Cardiac fibroblast (primary cell): Measurements from ENCODE around the gene CHST15.

Source experiments
- DNase-seq, 2 donors: peaks; one replicate each; pipeline versions ENCODE4 v3.0.0 to v3.0.0-alpha.2; 2010; ENCODE audit warnings: low read depth in 2 of 2
- H3K4me3 ChIP-seq, 2 donors: replicated peaks in 1 of 2; 1 replicate in 1 of 2; 2 replicates in 1 of 2; pipeline ENCODE4 v1.5.1; 2011; ENCODE audit warnings: low read depth in 2 of 2, low read length in 2 of 2, mild to moderate bottlenecking in 2 of 2, moderate library complexity in 1 of 2
- CTCF ChIP-seq: IDR thresholded peaks from one replicate; pipeline ENCODE4 v1.5.1; 2011; ENCODE audit warnings: low read depth, mild to moderate bottlenecking, low read length, inconsistent platforms

The CHST15 gene

GRCh38 chr10:123991611-123992570 lies 101.5 kb downstream of the CHST15 start:
- peak in 1 of 2 donors; percentile 22 for DNase-seq
- no peak overlapping the region for H3K4me3 ChIP-seq
- no peak for TF ChIP-seq CTCF

- DNase-seq: no peak
- no peak overlapping the region for H3K4me3 ChIP-seq
- no peak for TF ChIP-seq CTCF
These were observed 102.5 kb downstream of the CHST15 start for GRCh38 chr10:123990889-123991288.

GRCh38 chr10:123988694-123989093 lies 104.7 kb downstream of the CHST15 start:
- no peak overlapping the region for H3K4me3 ChIP-seq
- no peak for DNase-seq
- no peak for TF ChIP-seq CTCF

GRCh38 chr10:123986736-123987135 lies 106.7 kb downstream of the CHST15 start:
- no peak overlapping the region for H3K4me3 ChIP-seq
- no peak for DNase-seq
- no peak for TF ChIP-seq CTCF

- no peak overlapping the region for H3K4me3 ChIP-seq
- peak; percentile 45 to 56 for DNase-seq
- TF ChIP-seq CTCF: no peak
These were observed 119.0 kb downstream of the CHST15 start for GRCh38 chr10:123974406-123974805.

GRCh38 chr10:123972481-123973401 lies 120.7 kb downstream of the CHST15 start:
- TF ChIP-seq CTCF: no peak
- DNase-seq: no peak
- H3K4me3 ChIP-seq: no peak overlapping the region
